ENCODE results near the gene PCDHGB2.
"Not testable (repeated sequence)": the region's sequence is repeated elsewhere in the genome, so short reads cannot be mapped to it uniquely, and the experiment has no call there.

Gene PCDHGB2

DNA sequence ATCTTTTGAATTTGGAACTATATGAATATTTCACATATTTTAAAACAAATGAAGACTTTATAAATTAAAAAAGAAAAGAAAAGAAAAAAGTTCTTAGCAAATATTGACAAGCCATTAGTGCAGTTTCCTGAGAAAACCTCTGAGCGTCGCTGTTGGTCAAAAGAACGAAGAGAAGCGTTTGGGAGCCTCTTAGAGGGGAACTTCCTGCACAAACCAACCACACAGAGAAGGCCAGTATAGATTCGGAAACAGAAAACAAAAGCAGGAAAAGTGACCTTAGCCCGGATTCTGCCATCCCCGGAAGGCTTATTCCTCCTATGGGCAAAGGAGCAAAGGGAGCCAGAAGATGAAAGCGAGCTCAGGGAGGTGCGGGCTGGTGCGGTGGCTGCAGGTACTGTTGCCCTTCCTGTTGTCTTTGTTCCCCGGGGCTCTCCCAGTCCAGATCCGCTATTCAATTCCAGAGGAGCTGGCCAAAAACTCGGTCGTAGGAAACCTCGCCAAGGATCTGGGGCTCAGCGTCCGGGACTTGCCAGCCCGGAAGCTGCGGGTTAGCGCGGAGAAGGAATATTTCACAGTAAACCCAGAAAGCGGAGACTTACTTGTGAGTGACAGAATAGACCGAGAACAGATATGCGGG is at the start of gene PCDHGB2:
Gene PCDHGB2 (plus strand): TSS at position 205 of the 637 bp plus-strand sequence. CDS start 142 bp downstream, at position 347.
- Histone ChIP-seq H3K27ac (no peak within 1 kb of the TSS), H3K36me3 (replicated peaks) (no peaks in the 10 kb centered on the region), H3K4me3 (ENCODE audit: low read depth, low read length) (peak within 1 kb of the TSS; percentile 40), H3K27me3 (replicated peaks) (peaks cover 5% of the 10 kb centered on the region)
- DNase-seq = no peak
- in situ Hi-C loops (cut with HindIII; ENCODE audit: low pct_ligation_motif_present, low sequenced_read_pairs) = no loop called here
- TF ChIP-seq, protein P1, sequence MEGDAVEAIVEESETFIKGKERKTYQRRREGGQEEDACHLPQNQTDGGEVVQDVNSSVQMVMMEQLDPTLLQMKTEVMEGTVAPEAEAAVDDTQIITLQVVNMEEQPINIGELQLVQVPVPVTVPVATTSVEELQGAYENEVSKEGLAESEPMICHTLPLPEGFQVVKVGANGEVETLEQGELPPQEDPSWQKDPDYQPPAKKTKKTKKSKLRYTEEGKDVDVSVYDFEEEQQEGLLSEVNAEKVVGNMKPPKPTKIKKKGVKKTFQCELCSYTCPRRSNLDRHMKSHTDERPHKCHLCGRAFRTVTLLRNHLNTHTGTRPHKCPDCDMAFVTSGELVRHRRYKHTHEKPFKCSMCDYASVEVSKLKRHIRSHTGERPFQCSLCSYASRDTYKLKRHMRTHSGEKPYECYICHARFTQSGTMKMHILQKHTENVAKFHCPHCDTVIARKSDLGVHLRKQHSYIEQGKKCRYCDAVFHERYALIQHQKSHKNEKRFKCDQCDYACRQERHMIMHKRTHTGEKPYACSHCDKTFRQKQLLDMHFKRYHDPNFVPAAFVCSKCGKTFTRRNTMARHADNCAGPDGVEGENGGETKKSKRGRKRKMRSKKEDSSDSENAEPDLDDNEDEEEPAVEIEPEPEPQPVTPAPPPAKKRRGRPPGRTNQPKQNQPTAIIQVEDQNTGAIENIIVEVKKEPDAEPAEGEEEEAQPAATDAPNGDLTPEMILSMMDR (IDR thresholded peaks at IDR 0.05; ENCODE audit: low read depth, low read length, missing control alignments) = peak; percentile 48

DNA sequence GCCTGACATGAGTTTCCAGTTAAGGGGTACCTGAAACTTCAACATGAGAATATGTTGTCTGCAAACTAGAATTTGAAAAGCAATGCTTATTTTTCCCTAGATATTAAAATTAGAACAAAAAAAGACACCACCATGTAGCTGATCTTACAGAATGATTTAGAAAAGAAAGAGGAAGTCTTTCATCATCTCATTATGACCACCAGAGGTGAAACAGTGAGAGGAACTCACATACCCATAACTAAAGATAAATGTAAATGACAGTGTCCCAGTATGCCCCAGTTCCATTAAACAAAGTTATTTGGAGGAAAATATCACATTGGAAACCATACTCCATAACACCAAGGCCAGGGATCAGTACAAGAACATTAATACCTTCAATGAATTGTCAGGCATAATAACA is 46.1 kb upstream of the PCDHGB2 start:
- Histone ChIP-seq H3K27ac (no peak overlapping the region), H3K4me3 (ENCODE audit: low read depth, low read length) (no peak overlapping the region), H3K27me3 (replicated peaks) (no peaks in the 10 kb centered on the region), H3K36me3 (replicated peaks) (peaks cover 13% of the 10 kb centered on the region)
- TF ChIP-seq, protein P1 (IDR thresholded peaks at IDR 0.05; ENCODE audit: low read depth, low read length, missing control alignments) = no peak
- DNase-seq = no peak
- in situ Hi-C loops (cut with HindIII; ENCODE audit: low pct_ligation_motif_present, low sequenced_read_pairs) = no loop called here

DNA sequence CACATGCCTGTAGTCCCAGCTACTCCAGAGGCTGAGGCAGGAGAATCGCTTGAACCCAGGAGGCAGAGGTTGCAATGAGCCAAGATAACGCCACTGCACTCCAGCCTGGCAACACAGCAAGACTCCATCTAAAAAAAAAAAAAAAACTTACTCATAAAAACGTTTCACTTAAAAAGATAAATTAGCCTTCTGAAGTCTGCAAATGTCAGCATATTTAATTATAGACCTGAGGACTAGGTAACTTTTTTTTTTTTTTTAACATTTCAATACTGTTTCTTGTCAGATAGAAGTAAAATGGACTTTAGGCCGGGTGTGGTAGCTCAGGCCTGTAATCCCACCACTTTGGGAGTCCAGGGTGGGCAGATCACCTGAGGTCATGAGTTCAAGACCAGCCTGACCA is 42.8 kb upstream of the PCDHGB2 start:
- H3K27me3 ChIP-seq (replicated peaks); in situ Hi-C loops (cut with HindIII; ENCODE audit: low pct_ligation_motif_present, low sequenced_read_pairs); DNase-seq; H3K4me3 ChIP-seq (ENCODE audit: low read depth, low read length); H3K27ac ChIP-seq: not testable (repeated sequence)
- peaks cover 17% of the 10 kb centered on the region for H3K36me3 ChIP-seq (replicated peaks)

DNA sequence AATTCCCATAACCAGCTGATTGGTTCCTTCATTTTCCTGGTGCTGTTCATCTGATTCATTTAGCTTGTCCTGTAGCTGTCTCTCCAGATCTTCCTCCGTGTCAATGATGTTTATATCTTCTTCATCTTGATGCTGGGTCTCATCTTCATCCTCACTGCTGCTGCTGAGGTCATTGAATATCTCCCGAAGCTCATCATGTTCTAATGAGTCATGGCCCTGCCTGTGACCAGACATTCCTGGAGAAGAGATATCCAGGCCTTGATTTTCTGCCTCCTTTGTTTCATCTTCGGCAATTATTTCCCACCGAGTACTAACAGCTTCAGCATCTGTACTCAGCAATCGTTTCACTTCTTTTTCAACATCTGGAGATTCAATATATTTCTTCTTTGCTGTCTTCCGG is 40.6 kb upstream of the PCDHGB2 start:
- Histone ChIP-seq H3K27me3 (replicated peaks) (no peaks in the 10 kb centered on the region), H3K4me3 (ENCODE audit: low read depth, low read length) (no peak overlapping the region), H3K27ac (no peak overlapping the region), H3K36me3 (replicated peaks) (peaks cover 17% of the 10 kb centered on the region)
- in situ Hi-C loops (cut with HindIII; ENCODE audit: low pct_ligation_motif_present, low sequenced_read_pairs) = no loop called here
- TF ChIP-seq, protein P1 (IDR thresholded peaks at IDR 0.05; ENCODE audit: low read depth, low read length, missing control alignments) = no peak
- DNase-seq = peak; percentile 29

DNA sequence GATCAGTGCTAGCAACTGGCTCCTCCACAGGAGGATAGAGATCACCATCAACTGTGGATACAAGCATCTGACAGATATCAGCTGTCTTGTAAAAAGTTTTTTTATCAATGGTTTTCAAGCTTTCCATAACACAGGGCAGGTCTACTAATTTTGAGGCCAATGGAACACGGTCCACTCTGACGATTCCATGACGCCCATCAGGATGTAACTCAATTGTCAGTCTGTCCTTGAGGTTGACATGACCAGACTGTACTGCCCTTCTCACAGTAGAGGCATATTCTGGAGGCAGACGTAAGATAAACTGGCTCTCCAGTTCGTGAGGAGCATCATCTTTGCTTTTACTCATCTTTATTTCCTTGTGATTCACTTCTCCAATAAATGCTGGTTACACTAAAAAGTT is 40.1 kb upstream of the PCDHGB2 start:
- TF ChIP-seq, protein P1 (IDR thresholded peaks at IDR 0.05; ENCODE audit: low read depth, low read length, missing control alignments) = no peak
- Histone ChIP-seq H3K36me3 (replicated peaks) (peaks cover 17% of the 10 kb centered on the region), H3K4me3 (ENCODE audit: low read depth, low read length) (peak overlapping the region; percentile 87), H3K27me3 (replicated peaks) (no peaks in the 10 kb centered on the region), H3K27ac (peak overlapping the region; percentile 97)
- no peak for DNase-seq
- in situ Hi-C loops (cut with HindIII; ENCODE audit: low pct_ligation_motif_present, low sequenced_read_pairs) = no loop called here

DNA sequence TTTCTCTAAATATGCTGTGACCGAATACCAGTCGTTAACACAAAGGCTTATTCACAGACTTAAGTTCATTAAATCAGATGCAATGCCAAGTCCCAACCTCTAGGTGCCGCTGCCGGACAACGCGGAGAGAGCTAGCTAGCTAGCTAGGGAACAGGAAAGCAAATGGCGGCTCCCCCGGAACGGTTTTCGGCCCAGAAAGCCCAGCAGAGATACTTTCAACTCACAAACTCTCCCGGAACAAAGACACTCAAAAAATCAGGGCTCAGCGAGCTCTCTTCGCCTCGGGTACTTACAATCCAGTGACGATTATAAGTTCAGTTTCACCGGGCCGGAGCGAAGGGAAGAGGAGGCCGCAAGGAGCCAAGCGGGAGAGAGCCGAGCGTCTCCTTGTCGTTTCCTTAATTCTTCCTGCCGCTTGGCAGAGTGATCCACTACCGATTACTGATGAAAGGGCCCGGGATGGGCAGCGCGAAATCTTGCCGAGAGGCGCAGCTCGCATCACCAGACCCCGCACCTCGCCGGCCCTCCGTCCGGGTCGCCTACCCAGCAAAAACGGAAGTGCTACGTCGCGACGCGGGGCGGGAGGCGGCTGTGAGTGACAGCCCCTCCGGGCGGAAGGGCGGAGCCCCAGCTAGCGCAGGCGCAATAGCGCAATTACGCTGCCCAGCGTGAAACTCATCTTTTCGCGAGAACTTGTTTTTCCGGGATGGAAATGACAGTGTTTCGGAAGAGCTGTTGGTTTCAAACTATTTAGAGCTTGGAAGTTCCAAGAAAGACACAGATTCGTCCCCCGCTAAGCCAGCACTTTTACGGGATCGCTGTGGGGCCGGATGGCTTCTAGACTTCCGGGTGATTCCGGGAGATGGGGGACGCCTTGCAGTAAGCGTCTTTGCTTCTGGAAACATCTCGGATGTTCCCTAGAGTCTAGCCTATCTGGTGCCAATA is 39.3 kb upstream of the PCDHGB2 start, which contains the start of gene TAF7:
Gene TAF7 (minus strand): TSS at position 560 of the 945 bp plus-strand sequence. CDS start 740 bp downstream, outside the sequence.
- Histone ChIP-seq H3K36me3 (replicated peaks) (peaks cover 17% of the 10 kb centered on the region), H3K4me3 (ENCODE audit: low read depth, low read length) (peak within 1 kb of the TSS; percentile 87), H3K27ac (peak within 1 kb of the TSS; percentile 97), H3K27me3 (replicated peaks) (no peaks in the 10 kb centered on the region)
- peak; percentile 86 for DNase-seq
- in situ Hi-C loops (cut with HindIII; ENCODE audit: low pct_ligation_motif_present, low sequenced_read_pairs) = no loop called here
- TF ChIP-seq, protein P1 (IDR thresholded peaks at IDR 0.05; ENCODE audit: low read depth, low read length, missing control alignments) = peak; percentile 91
